B cell (primary cell): Measurements from ENCODE around the gene S100G. TPM values are rescaled to one million over a fixed set of nuclear protein-coding genes. Genes with fewer than 3 reads are reported as not detected.
"Not testable (repeated sequence)": the region's sequence is repeated elsewhere in the genome, so short reads cannot be mapped to it uniquely, and the experiment has no call there.

Source experiments
- ATAC-seq: fragments of 200-7000 bp; cut with Tn5 transposase; one replicate; pipeline ENCODE4 v1.10.0; 2021; ENCODE audit warnings: low read depth, mild to moderate bottlenecking, moderate number of reproducible peaks, moderate library complexity
- CTCF ChIA-PET: fragments of 350-600 bp; sonication (Branson Sonifier 250); formaldehyde crosslinking; loops from one replicate; lab custom pipeline; 2021; ENCODE audit warnings: antibody characterized with exemption, inconsistent platforms; lab: Charles Lee
- POLR2A ChIA-PET: fragments of 350-600 bp; sonication (Branson Sonifier 250); formaldehyde crosslinking; loops from one replicate; lab custom pipeline; 2021; ENCODE audit warnings: antibody characterized with exemption; lab: Charles Lee
- DNase-seq: peaks from one replicate; pipeline ENCODE4 v3.0.0; 2013
- H2AFZ ChIP-seq: 2 replicates; pipeline ENCODE4 v1.6.1; 2012; ENCODE audit warnings: mild to moderate bottlenecking, low read depth, low read length; ENCODE audit not compliant: insufficient read depth, poor library complexity, severe bottlenecking
- H3K27ac ChIP-seq, 2 donors: 1 replicate in 1 of 2; 2 replicates in 1 of 2; pipeline ENCODE4 v1.5.1; 2012 to 2013; ENCODE audit warnings: low read length in 2 of 2, mild to moderate bottlenecking in 2 of 2, moderate library complexity in 1 of 2
- H3K27me3 ChIP-seq, 4 experiments: fragments of 200-600 bp in 1 of 4; sonication (generic) in 1 of 4; replicated peaks in 1 of 4; 1 replicate in 2 of 4; 2 replicates in 2 of 4; pipeline versions ENCODE4 v1.6.1 to v1.7.0; 2013 to 2016; ENCODE audit warnings: low read length in 3 of 4, mild to moderate bottlenecking in 2 of 4, mixed read lengths in 1 of 4, moderate library complexity in 1 of 4; ENCODE audit not compliant: insufficient read depth in 4 of 4, control insufficient read depth in 3 of 4; ENCODE audit errors: control extremely low read depth in 1 of 4
- H3K36me3 ChIP-seq, 2 experiments: replicated peaks in 1 of 2; 1 replicate in 1 of 2; 2 replicates in 1 of 2; pipeline versions ENCODE4 v1.6.1 to v1.7.1; 2013; ENCODE audit warnings: low read length in 1 of 2; ENCODE audit not compliant: insufficient read depth in 2 of 2, control insufficient read depth in 1 of 2; ENCODE audit errors: control extremely low read depth in 1 of 2, extremely low read depth in 1 of 2
- H3K4me1 ChIP-seq, 2 donors: fragments of 200-600 bp in 1 of 2; sonication (generic) in 1 of 2; 1 replicate in 1 of 2; 2 replicates in 1 of 2; pipeline versions ENCODE4 v1.5.1 to v1.6.1; 2013 to 2017; ENCODE audit warnings: low read length in 2 of 2; ENCODE audit not compliant: control insufficient read depth in 2 of 2, insufficient read depth in 2 of 2
- H3K4me2 ChIP-seq: replicated peaks from 2 replicates; pipeline ENCODE3; 2012; ENCODE audit warnings: mild to moderate bottlenecking, low read depth, low read length; ENCODE audit not compliant: poor library complexity, severe bottlenecking
- H3K4me3 ChIP-seq, 5 experiments: fragments of 200-600 bp in 1 of 5; sonication (generic) in 1 of 5; 1 replicate in 3 of 5; 2 replicates in 2 of 5; pipeline versions ENCODE4 v1.5.1 to v1.7.0; 2011 to 2016; ENCODE audit warnings: low read length in 4 of 5, mild to moderate bottlenecking in 4 of 5, low read depth in 2 of 5, control low read depth in 1 of 5, moderate library complexity in 1 of 5; ENCODE audit not compliant: insufficient read depth in 1 of 5; ENCODE audit errors: control extremely low read depth in 1 of 5, extremely low read depth in 1 of 5
- H3K79me2 ChIP-seq: fragments of 200-600 bp; sonication (generic); one replicate; pipeline ENCODE4 v1.6.0; 2016; ENCODE audit warnings: low read length; ENCODE audit not compliant: control insufficient read depth, insufficient read depth
- H3K9ac ChIP-seq: fragments of 200-600 bp; sonication (generic); 2 replicates; pipeline ENCODE4 v1.6.1; 2017; ENCODE audit warnings: mild to moderate bottlenecking, low read length, moderate library complexity
- H3K9me3 ChIP-seq, 3 donors: one replicate each; pipeline versions ENCODE4 v1.6.1 to v1.7.1; 2013; ENCODE audit warnings: low read length in 2 of 3; ENCODE audit not compliant: control insufficient read depth in 2 of 3, insufficient read depth in 1 of 3; ENCODE audit errors: control extremely low read depth in 1 of 3
- H4K20me1 ChIP-seq: 2 replicates; pipeline ENCODE4 v1.6.0; 2012; ENCODE audit warnings: mild to moderate bottlenecking, low read length; ENCODE audit not compliant: insufficient read depth, control insufficient read depth, poor library complexity, severe bottlenecking
- H3K27ac Mint-ChIP-seq: one replicate; pipeline ENCODE4 v1.8.0; 2021; ENCODE audit warnings: mixed read lengths
- H3K27me3 Mint-ChIP-seq: one replicate; pipeline ENCODE4 v1.8.0; 2021; ENCODE audit warnings: mixed read lengths
- H3K4me1 Mint-ChIP-seq: one replicate; pipeline ENCODE4 v1.8.0; 2021; ENCODE audit warnings: mixed read lengths
- H3K4me3 Mint-ChIP-seq: one replicate; pipeline ENCODE4 v1.8.0; 2021; ENCODE audit warnings: mixed read lengths
- H3K9me3 Mint-ChIP-seq: one replicate; pipeline ENCODE4 v1.8.0; 2022; ENCODE audit warnings: mixed read lengths; ENCODE audit not compliant: insufficient read depth
- EZH2 ChIP-seq: IDR thresholded peaks from 2 replicates; pipeline ENCODE4 v1.6.1; 2012; ENCODE audit warnings: borderline replicate concordance, low read depth, mild to moderate bottlenecking, moderate library complexity, low read length; ENCODE audit not compliant: insufficient read depth, poor library complexity, severe bottlenecking
- WGBS: methylation state at CpG from one replicate; pipeline ENCODE4 v1.1.5; 2013; ENCODE audit warnings: missing lambda C conversion rate; ENCODE audit not compliant: insufficient coverage; 5-methylcytosine and 5-hydroxymethylcytosine counted together
- intact Hi-C: fragments of 100-400 bp; cut with micrococcal nuclease; formaldehyde crosslinking; loops from one replicate; pipeline ENCODE4 v1.10.0; 2022
- polyA plus RNA-seq: library from polyadenylated mRNA; depleted of rRNA; stranded (reverse); fragments of >200 nt; gene quantifications from 2 replicates; pipeline ENCODE4 v1.2.3, GENCODE V29; 2012
- total RNA-seq, 2 donors: library from RNA; stranded (reverse); fragments of 120-200 nt in 1 of 2; gene quantifications; 1 replicate in 1 of 2; 2 replicates in 1 of 2; pipeline versions ENCODE4 v1.2.3 to v1.2.4, GENCODE V29; 2013 to 2022
- TF ChIP-seq, protein P1 (sequence below): fragments of 200-600 bp; IDR thresholded peaks from one replicate; pipeline ENCODE4 v1.8.0; 2022; ENCODE audit warnings: antibody characterized with exemption, mild to moderate bottlenecking

Gene S100G
- total and polyA plus RNA-seq, 2 donors (not counting 1 experiment from before 2014, with no cell fraction given): not detected

- Mint-ChIP-seq H3K4me1 (peaks cover 3% of the 10 kb centered on the region), H3K27ac (no peak overlapping the region), H3K27me3 (no peaks in the 10 kb centered on the region), H3K9me3 (no peaks in the 10 kb centered on the region), H3K4me3 (no peak overlapping the region)
- H3K4me1 ChIP-seq: no peaks in the 10 kb centered on the region
- ATAC-seq (no peak), DNase-seq (no peak)
- H3K27me3 ChIP-seq: no peaks in the 10 kb centered on the region
- ChIA-PET POLR2A (no interaction called here), CTCF (no interaction called here)
- no peak overlapping the region for H3K9ac ChIP-seq
- TF ChIP-seq, protein P1, sequence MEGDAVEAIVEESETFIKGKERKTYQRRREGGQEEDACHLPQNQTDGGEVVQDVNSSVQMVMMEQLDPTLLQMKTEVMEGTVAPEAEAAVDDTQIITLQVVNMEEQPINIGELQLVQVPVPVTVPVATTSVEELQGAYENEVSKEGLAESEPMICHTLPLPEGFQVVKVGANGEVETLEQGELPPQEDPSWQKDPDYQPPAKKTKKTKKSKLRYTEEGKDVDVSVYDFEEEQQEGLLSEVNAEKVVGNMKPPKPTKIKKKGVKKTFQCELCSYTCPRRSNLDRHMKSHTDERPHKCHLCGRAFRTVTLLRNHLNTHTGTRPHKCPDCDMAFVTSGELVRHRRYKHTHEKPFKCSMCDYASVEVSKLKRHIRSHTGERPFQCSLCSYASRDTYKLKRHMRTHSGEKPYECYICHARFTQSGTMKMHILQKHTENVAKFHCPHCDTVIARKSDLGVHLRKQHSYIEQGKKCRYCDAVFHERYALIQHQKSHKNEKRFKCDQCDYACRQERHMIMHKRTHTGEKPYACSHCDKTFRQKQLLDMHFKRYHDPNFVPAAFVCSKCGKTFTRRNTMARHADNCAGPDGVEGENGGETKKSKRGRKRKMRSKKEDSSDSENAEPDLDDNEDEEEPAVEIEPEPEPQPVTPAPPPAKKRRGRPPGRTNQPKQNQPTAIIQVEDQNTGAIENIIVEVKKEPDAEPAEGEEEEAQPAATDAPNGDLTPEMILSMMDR: no peak
- TF ChIP-seq EZH2: no peak
- no peak overlapping the region for H3K27ac ChIP-seq
- no peaks in the 10 kb centered on the region for H3K36me3 ChIP-seq
- no peak overlapping the region for H3K4me3 ChIP-seq
- H4K20me1 ChIP-seq: no peaks in the 10 kb centered on the region
- H3K9me3 ChIP-seq: no peaks in the 10 kb centered on the region
- no peaks in the 10 kb centered on the region for H3K79me2 ChIP-seq
- intact Hi-C loops: no loop called here
- H2AFZ ChIP-seq: no peak overlapping the region
- WGBS: 95% methylated on average over 3 of the region's 4 CpGs
- no peak overlapping the region for H3K4me2 ChIP-seq
Measured at GRCh38 chrX:16606142-16606720, 43.7 kb upstream of the S100G start.

- Histone ChIP-seq H3K9me3 (no peaks in the 10 kb centered on the region), H3K27me3 (no peaks in the 10 kb centered on the region), H3K4me3 (no peak overlapping the region), H3K36me3 (no peaks in the 10 kb centered on the region), H2AFZ (no peak overlapping the region), H4K20me1 (no peaks in the 10 kb centered on the region), H3K9ac (no peak overlapping the region), H3K4me2 (no peak overlapping the region), H3K79me2 (no peaks in the 10 kb centered on the region), H3K4me1 (no peaks in the 10 kb centered on the region), H3K27ac (no peak overlapping the region)
- H3K27ac Mint-ChIP-seq: no peak overlapping the region
- WGBS: no CpG with 5 or more reads among the region's 1 CpG
- ChIA-PET POLR2A (no interaction called here), CTCF (no interaction called here)
- H3K4me3 Mint-ChIP-seq: no peak overlapping the region
- H3K27me3 Mint-ChIP-seq: no peaks in the 10 kb centered on the region
- H3K9me3 Mint-ChIP-seq: no peaks in the 10 kb centered on the region
- no peaks in the 10 kb centered on the region for H3K4me1 Mint-ChIP-seq
- no peak for DNase-seq
- no peak for ATAC-seq
- no peak for TF ChIP-seq EZH2
- TF ChIP-seq, protein P1: no peak
- intact Hi-C loops: no loop called here
Measured at GRCh38 chrX:16610121-16610621, 39.8 kb upstream of the S100G start.

DNA sequence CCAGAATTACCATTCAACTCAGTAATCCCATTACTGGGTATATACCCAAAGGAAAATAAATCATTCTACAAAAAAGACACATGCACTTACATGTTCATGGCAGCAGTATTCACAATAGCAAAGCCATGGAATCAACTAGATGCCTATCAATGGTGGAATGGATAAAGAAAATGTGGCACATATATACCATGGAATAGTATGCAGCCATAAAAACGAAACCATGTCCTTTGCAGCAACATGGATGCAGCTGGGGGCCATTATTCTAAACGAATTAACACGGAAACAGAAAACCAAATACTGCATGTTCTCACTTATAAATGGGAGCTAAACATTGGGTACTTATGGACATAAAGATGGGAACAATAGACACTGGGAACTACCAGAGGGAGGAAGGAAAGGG, 39.3 kb upstream of the S100G start:
- H3K27ac Mint-ChIP-seq, H3K4me3 ChIP-seq, H3K79me2 ChIP-seq, H4K20me1 ChIP-seq, POLR2A ChIA-PET, H3K9me3 Mint-ChIP-seq, H3K4me3 Mint-ChIP-seq, DNase-seq, H3K9me3 ChIP-seq, H3K4me1 ChIP-seq, H3K9ac ChIP-seq, H3K27ac ChIP-seq, H3K36me3 ChIP-seq, ATAC-seq, H3K4me2 ChIP-seq, intact Hi-C loops, H3K27me3 Mint-ChIP-seq, H3K4me1 Mint-ChIP-seq, CTCF ChIA-PET, H3K27me3 ChIP-seq, H2AFZ ChIP-seq: not testable (repeated sequence)
- WGBS: no CpG with 5 or more reads among the region's 3 CpGs
